H1 (cell line): ENCODE data around the gene SLC6A6. TPM values are rescaled to one million over a fixed set of nuclear protein-coding genes. Genes with fewer than 3 reads are reported as not detected.
A peak's percentile ranks its signal among the peaks of the same experiment; 100 is the strongest.

Source experiments
- CTCF ChIA-PET: fragments of 300-600 bp; sonication (Branson Sonifier 250); formaldehyde crosslinking; loops from one replicate; lab custom pipeline; 2021; ENCODE audit not compliant: partially characterized antibody; lab: Charles Lee
- POLR2A ChIA-PET: fragments of 300-600 bp; sonication (Branson Sonifier 250); formaldehyde crosslinking; loops from one replicate; lab custom pipeline; 2021; ENCODE audit warnings: inconsistent platforms; ENCODE audit not compliant: partially characterized antibody; lab: Charles Lee
- DNase-seq, 2 experiments: peaks; one replicate each; pipeline versions ENCODE4 v3.0.0 to v3.0.0-alpha.2; 2010 to 2022; ENCODE audit warnings: low spot score in 2 of 2, low read depth in 1 of 2, mixed read lengths in 1 of 2
- FAIRE-seq: peaks from 2 replicates; lab custom pipeline; 2011; peaks lifted over from hg19 to GRCh38; lab: Jason Lieb, UNC
- H2AFZ ChIP-seq: 2 replicates; pipeline ENCODE4 v1.8.1; 2012; ENCODE audit warnings: low read length, inconsistent platforms
- H2AK5ac ChIP-seq: 2 replicates; pipeline ENCODE4 v1.6.1; 2013; ENCODE audit warnings: low read depth, low read length
- H2BK120ac ChIP-seq: replicated peaks from 2 replicates; pipeline ENCODE3; 2013; ENCODE audit warnings: low read depth, low read length, inconsistent platforms
- H2BK12ac ChIP-seq: 2 replicates; pipeline ENCODE4 v1.6.1; 2013; ENCODE audit warnings: low read depth, low read length
- H2BK15ac ChIP-seq: 2 replicates; pipeline ENCODE4 v1.6.1; 2013; ENCODE audit warnings: low read length
- H2BK20ac ChIP-seq: 2 replicates; pipeline ENCODE4 v1.6.1; 2013; ENCODE audit warnings: low read length
- H2BK5ac ChIP-seq: 2 replicates; pipeline ENCODE4 v1.6.1; 2013; ENCODE audit warnings: low read depth, low read length
- H3K14ac ChIP-seq: 2 replicates; pipeline ENCODE4 v1.6.1; 2013; ENCODE audit warnings: inconsistent platforms; ENCODE audit not compliant: insufficient read length
- H3K18ac ChIP-seq: 2 replicates; pipeline ENCODE4 v1.6.1; 2013; ENCODE audit warnings: low read length; ENCODE audit errors: extremely low read depth
- H3K23ac ChIP-seq: 2 replicates; pipeline ENCODE4 v1.6.1; 2013; ENCODE audit warnings: inconsistent platforms; ENCODE audit not compliant: insufficient read length
- H3K23me2 ChIP-seq: 2 replicates; pipeline ENCODE4 v1.6.1; 2013; ENCODE audit warnings: low read depth, low read length
- H3K27ac ChIP-seq: 2 replicates; pipeline ENCODE4 v1.6.1; 2011; ENCODE audit warnings: low read depth, low read length, inconsistent platforms
- H3K27me3 ChIP-seq, 4 experiments: replicated peaks in 1 of 4; 1 replicate in 1 of 4; 2 replicates in 3 of 4; pipeline versions ENCODE4 v1.6.1 to v1.8.1; 2011 to 2013; ENCODE audit warnings: low read length in 3 of 4, mild to moderate bottlenecking in 3 of 4, inconsistent platforms in 2 of 4, mixed read lengths in 2 of 4, moderate library complexity in 1 of 4; ENCODE audit not compliant: control insufficient read depth in 3 of 4, insufficient read depth in 3 of 4; ENCODE audit errors: extremely low read depth in 1 of 4
- H3K36me3 ChIP-seq, 4 experiments: 2 replicates each; pipeline versions ENCODE4 v1.6.1 to v1.8.1; 2011 to 2013; ENCODE audit warnings: mild to moderate bottlenecking in 4 of 4, low read length in 3 of 4, moderate library complexity in 2 of 4, control low read depth in 1 of 4, inconsistent platforms in 1 of 4; ENCODE audit not compliant: insufficient read depth in 4 of 4, control insufficient read depth in 2 of 4
- H3K4ac ChIP-seq: replicated peaks from 2 replicates; pipeline ENCODE3; 2013; ENCODE audit warnings: low read length, low read depth, mixed read lengths, inconsistent platforms; ENCODE audit not compliant: insufficient read length
- H3K4me1 ChIP-seq, 4 experiments: replicated peaks in 1 of 4; 1 replicate in 1 of 4; 2 replicates in 3 of 4; pipeline versions ENCODE4 v1.6.1 to v1.8.1; 2011 to 2013; ENCODE audit warnings: low read length in 3 of 4, inconsistent platforms in 2 of 4, mixed read lengths in 1 of 4; ENCODE audit not compliant: insufficient read depth in 4 of 4, control insufficient read depth in 3 of 4
- H3K4me2 ChIP-seq, 2 experiments: 2 replicates each; pipeline versions ENCODE4 v1.6.1 to v1.8.1; 2011 to 2013; ENCODE audit warnings: low read depth in 2 of 2, low read length in 2 of 2, control low read depth in 1 of 2, inconsistent platforms in 1 of 2, mild to moderate bottlenecking in 1 of 2; ENCODE audit not compliant: insufficient read depth in 1 of 2
- H3K4me3 ChIP-seq, 4 experiments: fragments of 200-600, 300-600 bp in 1 of 4; sonication (generic), shearing (Covaris generic), sonication (Bioruptor Twin) in 1 of 4; 2 replicates each; pipeline versions ENCODE4 v1.5.1 to v1.8.1; 2011 to 2016; ENCODE audit warnings: low read length in 4 of 4, low read depth in 3 of 4, control low read depth in 2 of 4, inconsistent platforms in 2 of 4, mild to moderate bottlenecking in 2 of 4, mixed read lengths in 1 of 4, moderate library complexity in 1 of 4; ENCODE audit not compliant: insufficient read depth in 2 of 4; ENCODE audit errors: extremely low read depth in 1 of 4
- H3K56ac ChIP-seq: replicated peaks from 2 replicates; pipeline ENCODE3; 2013; ENCODE audit warnings: low read depth, mild to moderate bottlenecking, mixed read lengths, low read length, inconsistent platforms; ENCODE audit not compliant: insufficient read length
- H3K79me1 ChIP-seq: 2 replicates; pipeline ENCODE4 v1.6.1; 2013; ENCODE audit warnings: low read depth, low read length, control low read depth
- H3K79me2 ChIP-seq, 2 experiments: 2 replicates each; pipeline versions ENCODE4 v1.6.1 to v1.8.1; 2012 to 2013; ENCODE audit warnings: low read length in 2 of 2, mild to moderate bottlenecking in 2 of 2, inconsistent platforms in 1 of 2; ENCODE audit not compliant: insufficient read depth in 2 of 2, control insufficient read depth in 1 of 2
- H3K9ac ChIP-seq, 4 experiments: replicated peaks in 1 of 4; 1 replicate in 1 of 4; 2 replicates in 3 of 4; pipeline versions ENCODE4 v1.6.1 to v1.8.1; 2011 to 2013; ENCODE audit warnings: low read depth in 3 of 4, low read length in 3 of 4, control low read depth in 2 of 4, mild to moderate bottlenecking in 2 of 4, moderate library complexity in 2 of 4, inconsistent platforms in 1 of 4; ENCODE audit errors: extremely low read depth in 1 of 4
- H3K9me3 ChIP-seq, 2 experiments: 2 replicates each; pipeline versions ENCODE4 v1.6.1 to v1.8.1; 2012 to 2013; ENCODE audit warnings: mild to moderate bottlenecking in 2 of 2, moderate library complexity in 2 of 2, control low read depth in 1 of 2, inconsistent platforms in 1 of 2, low read depth in 1 of 2, low read length in 1 of 2, mixed read lengths in 1 of 2; ENCODE audit not compliant: insufficient read depth in 2 of 2
- H4K20me1 ChIP-seq, 2 experiments: replicated peaks in 1 of 2; 2 replicates each; pipeline versions ENCODE3 to v1.8.1; 2011 to 2013; ENCODE audit warnings: inconsistent platforms in 2 of 2, low read length in 2 of 2, mild to moderate bottlenecking in 1 of 2; ENCODE audit not compliant: insufficient read depth in 2 of 2, control insufficient read depth in 1 of 2
- H4K5ac ChIP-seq: 2 replicates; pipeline ENCODE4 v1.6.1; 2013; ENCODE audit warnings: low read length, low read depth, mixed read lengths, inconsistent platforms; ENCODE audit not compliant: insufficient read length
- H4K8ac ChIP-seq: 2 replicates; pipeline ENCODE4 v1.8.0; 2013; ENCODE audit warnings: mild to moderate bottlenecking, moderate library complexity, low read length, inconsistent platforms; ENCODE audit not compliant: insufficient read depth; ENCODE audit errors: extremely low read depth
- H4K91ac ChIP-seq: replicated peaks from 2 replicates; pipeline ENCODE3; 2013; ENCODE audit warnings: low read length, mixed read lengths, inconsistent platforms; ENCODE audit not compliant: insufficient read length
- CBX8 ChIP-seq: fragments of 300-800, 300-1000 bp; sonication (generic); IDR thresholded peaks from 2 replicates; pipeline ENCODE4 v1.7.1; 2016; ENCODE audit warnings: low read depth, low read length, borderline replicate concordance
- EP300 ChIP-seq, 2 experiments: IDR thresholded peaks; 1 replicate in 1 of 2; 2 replicates in 1 of 2; pipeline ENCODE4 v1.6.1; 2011 to 2012; ENCODE audit warnings: low read depth in 2 of 2, low read length in 2 of 2, mild to moderate bottlenecking in 2 of 2, borderline replicate concordance in 1 of 2, inconsistent platforms in 1 of 2, moderate library complexity in 1 of 2
- JUND ChIP-seq: IDR thresholded peaks from 2 replicates; pipeline ENCODE4 v1.6.1; 2011; ENCODE audit warnings: mild to moderate bottlenecking, improper control_type of control experiment, low read length
- KDM5A ChIP-seq: fragments of 200-600 bp; IDR thresholded peaks from 2 replicates; pipeline ENCODE4 v1.7.1; 2012; ENCODE audit warnings: mild to moderate bottlenecking, low read length, inconsistent platforms, mixed read lengths
- MAFK ChIP-seq: IDR thresholded peaks from 2 replicates; pipeline ENCODE4 v1.6.1; 2012; ENCODE audit warnings: low read depth, mild to moderate bottlenecking, improper control_type of control experiment, low read length
- POLR2AphosphoS5 ChIP-seq: IDR thresholded peaks from 2 replicates; pipeline ENCODE4 v1.6.1; 2011; ENCODE audit warnings: low read depth, low read length
- SIRT6 ChIP-seq: IDR thresholded peaks from one replicate; pipeline ENCODE4 v1.7.1; 2012; ENCODE audit warnings: low read length, inconsistent platforms
- SP4 ChIP-seq: IDR thresholded peaks from 2 replicates; pipeline ENCODE4 v1.6.1; 2012; ENCODE audit warnings: low read length, inconsistent platforms
- SRF ChIP-seq: IDR thresholded peaks from 2 replicates; pipeline ENCODE4 v1.6.1; 2011; ENCODE audit warnings: mild to moderate bottlenecking, low read depth, low read length, moderate library complexity
- SUZ12 ChIP-seq: fragments of 200-600 bp; sonication (generic); IDR thresholded peaks from 2 replicates; pipeline ENCODE4 v1.6.1; 2012; ENCODE audit warnings: mild to moderate bottlenecking, inconsistent platforms, low read length, moderate library complexity, mixed read lengths
- TBP ChIP-seq: IDR thresholded peaks from 2 replicates; pipeline ENCODE4 v1.6.1; 2011; ENCODE audit warnings: low read depth, low read length, improper control_type of control experiment
- WGBS, 2 experiments: shearing (Covaris generic) in 1 of 2; methylation state at CpG; one replicate each; pipeline versions ENCODE4 v1.1.6 to v1.1.7; 2013 to 2015; ENCODE audit warnings: low lambda C conversion rate in 2 of 2, mixed read lengths in 2 of 2, inconsistent platforms in 1 of 2, low coverage in 1 of 2, missing lambda C conversion rate in 1 of 2; ENCODE audit not compliant: insufficient replicate concordance in 2 of 2, insufficient coverage in 1 of 2, insufficient read length in 1 of 2; ENCODE audit errors: extremely low coverage in 1 of 2, missing lambda C conversion rate in 1 of 2; 5-methylcytosine and 5-hydroxymethylcytosine counted together
- polyA plus RNA-seq, 7 experiments: library from polyadenylated mRNA; depleted of rRNA in 3 of 7; stranded (reverse) in 5 of 7; unstranded in 2 of 7; fragments of >200 nt in 5 of 7; fragments of 200-250 nt in 2 of 7; gene quantifications; 1 replicate in 5 of 7; 2 replicates in 1 of 7; 4 replicates in 1 of 7; pipeline versions ENCODE4 v1.2.1 to v1.2.3, GENCODE V29; 2011 to 2013; ENCODE audit warnings: missing spikeins in 2 of 7, mixed read lengths in 2 of 7
- total RNA-seq: library from RNA; stranded (reverse); fragmentation: NEBNext Ultra II Directional; extraction: Animal tissue kit (Norgen Biotek cat#: 25700); gene quantifications from 2 replicates; pipeline ENCODE4 v1.2.1, GENCODE V29; 2021
- TF ChIP-seq, protein P1 (sequence below): IDR thresholded peaks from 2 replicates; pipeline ENCODE4 v1.6.1; 2012; ENCODE audit warnings: inconsistent platforms

The SLC6A6 gene
- total and polyA plus RNA-seq, 2 of the 8 experiments (the other 6 are each of a cell fraction or from before 2014, with no cell fraction given) = 66.2 to 144 TPM

DNA sequence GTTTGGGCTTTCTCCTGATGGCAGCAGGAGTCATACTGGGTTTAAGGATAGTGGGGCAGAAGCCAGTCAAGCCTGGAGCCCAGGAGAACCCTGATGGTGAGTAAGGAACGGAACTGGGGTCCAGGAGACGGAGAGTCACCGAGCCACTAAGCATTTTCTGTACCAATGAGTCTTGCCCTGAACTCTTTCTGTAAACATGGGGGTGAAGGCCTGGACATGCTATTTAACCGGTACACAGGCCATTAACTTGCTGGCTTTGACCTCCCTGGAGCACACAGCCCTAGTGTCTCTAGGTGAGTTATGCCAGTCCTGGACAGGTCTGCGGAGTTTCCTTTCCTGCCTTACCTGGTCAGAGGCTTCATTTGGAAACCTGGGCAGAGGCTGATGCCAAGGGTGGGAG lies 3.9 kb downstream of the SLC6A6 start:
- Histone ChIP-seq H2BK5ac (no peak overlapping the region; the same call in 1 of the 2 replicates), H3K4ac (no peak overlapping the region), H3K56ac (no peak overlapping the region), H2BK20ac (no peak overlapping the region), H3K9me3 (no peaks in the 10 kb centered on the region), H3K4me1 (peaks cover 5 to 29% (median 16%) of the 10 kb centered on the region in 4 experiments), H2AFZ (no peak overlapping the region), H4K5ac (no peak overlapping the region), H3K18ac (peak overlapping the region; percentile 32; the same call in 1 of the 2 replicates), H3K36me3 (peaks cover 0 to 9% (median 3%) of the 10 kb centered on the region in 4 experiments; a peak in 1 of 8 replicates), H4K8ac (no peak overlapping the region), H2AK5ac (no peak overlapping the region), H3K79me1 (peaks cover 34% of the 10 kb centered on the region), H3K4me3 (no peak overlapping the region), H2BK120ac (no peak overlapping the region), H3K79me2 (peaks cover 47 to 82% of the 10 kb centered on the region in 2 experiments), H4K20me1 (peaks cover 12 to 43% of the 10 kb centered on the region in 2 experiments), H4K91ac (no peak overlapping the region), H3K23ac (no peak overlapping the region), H3K4me2 (peak overlapping the region in 1 of 2 experiments; percentile 100; a peak in 1 of 4 replicates), H3K23me2 (peaks cover 13% of the 10 kb centered on the region), H2BK15ac (no peak overlapping the region), H2BK12ac (no peak overlapping the region; the same call in 1 of the 2 replicates), H3K27ac (no peak overlapping the region), H3K27me3 (no peaks in the 10 kb centered on the region), H3K14ac (no peak overlapping the region), H3K9ac (no peak overlapping the region)
- TF ChIP-seq, protein P1, sequence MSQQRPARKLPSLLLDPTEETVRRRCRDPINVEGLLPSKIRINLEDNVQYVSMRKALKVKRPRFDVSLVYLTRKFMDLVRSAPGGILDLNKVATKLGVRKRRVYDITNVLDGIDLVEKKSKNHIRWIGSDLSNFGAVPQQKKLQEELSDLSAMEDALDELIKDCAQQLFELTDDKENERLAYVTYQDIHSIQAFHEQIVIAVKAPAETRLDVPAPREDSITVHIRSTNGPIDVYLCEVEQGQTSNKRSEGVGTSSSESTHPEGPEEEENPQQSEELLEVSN = no peak
- no peak for TF ChIP-seq CBX8
- no peak for TF ChIP-seq POLR2AphosphoS5
- TF ChIP-seq EP300 (IDR thresholded peaks at IDR 0.05; ENCODE audit: borderline replicate concordance in 1 of 2, low read depth in 2 of 2, low read length in 2 of 2) = no peak
- TF ChIP-seq TBP = no peak
- TF ChIP-seq SIRT6 = no peak
- TF ChIP-seq SRF = no peak
- no peak for TF ChIP-seq KDM5A
- TF ChIP-seq SUZ12 = no peak
- no peak for TF ChIP-seq JUND
- TF ChIP-seq SP4 = no peak
- TF ChIP-seq MAFK = no peak
- CTCF ChIA-PET = interaction anchor here (1.2 to 3.8 kb wide), 5 partner anchors 9 to 55 kb away, joined by 3 to 16 read pairs (median 4); no protein-coding TSS in a partner anchor
- FAIRE-seq = no peak
- POLR2A ChIA-PET = interaction anchor here (1.1 to 6.5 kb wide), 10 partner anchors 9 to 227 kb away, joined by 3 to 41 read pairs (median 6); partner anchors contain the start of genes LSM3 and XPC
- WGBS, 2 experiments = 68% methylated on average over 5 of the region's 5 CpGs; no CpG with 5 or more reads in 1 of the 2 experiments
- DNase-seq = no peak
